Measurements from ENCODE around the gene PPP1R9A.

The PPP1R9A gene

GRCh38 chr7:95097851-95098250 is 190.5 kb downstream of the PPP1R9A start:
- no peak for DNase-seq (ENCODE audit: low read depth)

- DNase-seq (ENCODE audit: low read depth) = no peak
These were observed 191.7 kb downstream of the PPP1R9A start for GRCh38 chr7:95099106-95099505.

GRCh38 chr7:95101422-95101821 is 194.0 kb downstream of the PPP1R9A start:
- no peak for DNase-seq (ENCODE audit: low read depth)

- peak; percentile 51 for DNase-seq (ENCODE audit: low read depth)
These were observed 195.3 kb downstream of the PPP1R9A start for GRCh38 chr7:95102662-95103061.

DNA sequence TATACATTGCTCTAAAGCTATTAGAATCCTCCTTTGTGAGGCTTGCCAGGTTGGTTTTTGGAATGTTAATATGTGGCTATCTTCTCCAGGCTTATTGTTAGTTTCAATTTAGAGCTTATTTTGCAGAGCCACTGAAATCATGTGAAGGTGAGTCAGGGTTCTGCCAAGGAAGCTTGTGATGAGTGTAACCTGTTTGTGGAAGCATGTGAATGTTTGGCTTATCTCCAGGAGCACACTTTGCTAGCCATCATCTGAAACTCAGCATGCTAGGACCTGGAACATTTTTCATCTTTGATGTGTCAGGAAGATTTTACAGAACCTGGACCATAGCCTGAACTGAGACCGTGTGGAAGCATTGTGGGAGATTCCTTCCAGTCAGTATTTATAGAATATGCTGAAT is 197.3 kb downstream of the PPP1R9A start:
- DNase-seq (ENCODE audit: low read depth) = peak; percentile 64

- no peak for DNase-seq (ENCODE audit: low read depth)
These were observed 198.2 kb downstream of the PPP1R9A start for GRCh38 chr7:95105627-95106026.

DNA sequence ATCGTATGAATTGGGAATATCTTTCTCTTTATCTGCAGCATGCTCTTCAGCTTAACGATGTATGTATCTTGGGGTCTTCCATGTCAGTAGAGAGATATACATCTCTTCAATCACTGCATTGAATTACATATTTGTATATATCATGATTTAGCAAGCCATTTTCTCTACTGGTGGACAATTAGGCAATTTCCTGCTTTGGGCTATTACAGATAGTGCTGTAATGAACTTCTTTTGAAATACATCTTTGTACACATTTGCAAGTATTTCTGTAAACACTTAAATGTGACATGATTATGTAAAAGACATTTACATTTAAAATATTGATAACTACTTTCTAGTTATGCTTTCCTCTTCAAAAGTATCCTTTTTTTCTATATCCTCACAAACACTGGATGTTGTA is 199.0 kb downstream of the PPP1R9A start:
- peak; percentile 13 for DNase-seq (ENCODE audit: low read depth)

DNA sequence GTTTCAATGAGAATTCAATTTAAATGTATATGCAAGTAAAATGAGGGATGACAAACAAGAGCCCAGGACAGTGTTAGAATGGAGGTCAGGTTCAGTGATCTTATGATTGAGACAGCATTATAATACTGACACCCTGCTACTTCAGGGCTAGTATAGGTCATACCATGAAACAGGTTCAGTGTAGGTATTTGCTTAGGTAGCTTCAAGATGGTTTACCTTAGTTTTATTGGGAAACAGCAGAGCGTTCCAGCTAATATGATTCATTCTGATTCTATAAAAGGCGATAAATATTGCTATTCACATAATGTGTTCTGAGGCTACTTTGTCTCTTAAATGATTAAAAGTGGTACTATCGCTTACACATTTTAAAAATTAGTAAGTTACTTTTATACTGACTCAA is 203.3 kb downstream of the PPP1R9A start:
- DNase-seq (ENCODE audit: low read depth) = no peak

DNA sequence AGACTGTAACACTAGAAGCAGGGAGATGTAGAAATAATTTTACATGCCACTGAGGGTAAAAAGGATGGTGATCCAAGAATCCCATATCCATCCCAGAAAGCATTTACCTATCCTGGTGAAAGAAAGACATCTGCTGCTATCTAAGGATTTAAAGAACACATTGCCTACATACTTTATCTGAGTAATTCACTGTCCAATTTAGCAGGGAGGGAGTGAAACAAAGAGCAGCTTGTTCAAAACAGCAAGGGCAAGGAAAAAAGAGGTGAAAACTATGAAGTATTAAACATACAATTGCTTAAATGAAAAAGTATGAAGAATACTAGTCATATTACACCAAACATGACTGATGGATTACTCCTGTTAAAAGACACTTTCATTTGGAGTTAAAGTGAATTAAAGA is 206.2 kb downstream of the PPP1R9A start:
- DNase-seq (ENCODE audit: low read depth) = no peak

- no peak for DNase-seq (ENCODE audit: low read depth)
These were observed 218.8 kb downstream of the PPP1R9A start for GRCh38 chr7:95126053-95126709.

GRCh38 chr7:95132500-95132899 is 225.1 kb downstream of the PPP1R9A start:
- no peak for DNase-seq (ENCODE audit: low read depth)

- no peak for DNase-seq (ENCODE audit: low read depth)
These were observed 232.5 kb downstream of the PPP1R9A start for GRCh38 chr7:95139922-95140321.

DNA sequence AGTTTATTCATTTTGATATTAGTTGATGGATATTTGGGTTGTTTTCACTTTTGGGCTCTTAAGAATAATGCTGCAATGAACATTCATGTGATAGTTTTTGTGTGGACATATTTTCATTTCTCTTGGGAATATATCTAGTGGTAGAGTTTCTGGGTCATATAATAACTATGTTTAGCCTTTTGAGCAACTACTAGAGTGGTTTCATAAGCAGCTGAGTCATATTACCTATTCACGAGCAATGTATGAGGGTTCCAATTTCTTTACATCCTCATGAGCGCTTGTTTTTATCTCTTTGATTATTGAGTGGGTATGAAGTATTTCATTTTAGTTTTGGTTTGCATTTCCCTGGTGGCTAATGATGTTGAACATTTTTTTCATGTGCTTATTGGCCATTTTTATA is 234.4 kb downstream of the PPP1R9A start:
- peak; percentile 47 for DNase-seq (ENCODE audit: low read depth)

DNA sequence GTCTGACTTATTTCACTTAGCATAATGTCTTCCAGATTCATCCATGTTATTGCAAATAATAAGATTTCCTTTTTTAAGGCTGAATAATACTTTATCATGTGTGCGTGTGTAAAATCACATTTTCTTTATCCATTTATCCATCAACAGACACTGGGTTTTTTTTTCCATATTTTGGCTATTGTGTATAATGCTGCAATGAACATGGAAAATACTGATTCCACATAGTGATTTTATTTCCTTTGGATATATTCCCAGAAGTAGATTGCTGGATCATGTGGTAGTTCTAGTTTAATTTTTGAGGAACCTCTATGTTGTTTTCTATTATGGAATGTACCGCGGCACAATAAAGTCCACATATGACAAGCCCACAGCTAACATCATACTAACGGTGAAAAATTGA is 236.9 kb downstream of the PPP1R9A start:
- no peak for DNase-seq (ENCODE audit: low read depth)

DNA sequence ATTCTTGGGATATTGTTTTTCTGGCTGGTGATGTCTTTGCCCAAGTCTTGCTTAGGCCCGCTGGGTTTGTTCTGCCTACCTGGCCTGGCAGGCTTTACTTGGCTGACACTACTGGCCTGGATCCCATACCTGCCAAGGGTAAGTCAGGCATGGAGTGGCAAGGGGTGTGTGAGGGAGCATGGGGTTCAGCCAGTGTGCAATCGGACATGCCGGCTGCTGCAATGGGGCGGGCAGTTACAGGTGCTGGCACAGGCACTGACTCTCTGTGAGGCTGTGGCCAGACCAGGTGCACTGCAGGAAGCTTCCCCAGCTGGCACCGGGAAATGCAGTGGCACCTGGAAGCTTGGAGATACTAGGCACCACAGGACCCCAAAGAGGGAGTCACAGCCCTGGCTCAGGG is 248.6 kb downstream of the PPP1R9A start:
- DNase-seq (ENCODE audit: low read depth) = no peak

GRCh38 chr7:95157381-95157780 is 250.0 kb downstream of the PPP1R9A start:
- no peak for DNase-seq (ENCODE audit: low read depth)

DNA sequence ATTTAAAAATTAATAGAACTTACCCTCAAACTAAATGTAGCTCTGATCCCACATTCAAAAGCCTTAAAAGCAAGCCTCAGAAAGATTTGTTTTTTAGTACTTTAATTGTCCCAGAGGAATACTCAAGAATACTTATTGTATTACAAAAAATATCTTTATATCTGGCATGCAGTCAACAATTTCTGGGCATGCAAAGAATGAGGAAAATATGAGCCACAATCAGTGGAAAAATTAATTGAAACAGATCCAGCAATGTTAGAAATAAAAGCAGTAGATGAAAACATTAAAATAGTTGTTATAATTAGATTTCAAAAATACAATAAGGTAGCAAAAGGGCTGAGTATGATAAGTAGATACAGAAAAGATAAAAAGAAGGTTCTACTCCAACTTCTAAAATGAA is 262.3 kb downstream of the PPP1R9A start:
- DNase-seq (ENCODE audit: low read depth) = no peak

DNA sequence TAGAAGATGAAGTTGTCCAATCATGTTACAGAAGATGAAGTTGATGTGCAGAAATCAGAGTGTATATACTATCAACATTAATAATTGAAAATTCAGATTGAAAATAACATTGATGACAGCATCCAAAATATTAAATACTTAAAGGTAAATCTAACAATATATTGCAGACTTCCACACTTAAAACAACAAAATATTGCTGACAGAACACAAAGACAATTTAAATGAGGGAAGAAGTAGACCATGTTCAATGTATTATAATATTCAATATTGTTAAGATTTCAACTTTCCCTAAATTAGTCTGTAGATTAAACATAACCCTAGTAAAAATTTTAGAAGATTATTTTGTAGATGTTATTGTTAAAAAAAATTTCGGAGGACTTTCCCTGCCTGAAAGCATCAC is 265.0 kb downstream of the PPP1R9A start:
- no peak for DNase-seq (ENCODE audit: low read depth)

DNA sequence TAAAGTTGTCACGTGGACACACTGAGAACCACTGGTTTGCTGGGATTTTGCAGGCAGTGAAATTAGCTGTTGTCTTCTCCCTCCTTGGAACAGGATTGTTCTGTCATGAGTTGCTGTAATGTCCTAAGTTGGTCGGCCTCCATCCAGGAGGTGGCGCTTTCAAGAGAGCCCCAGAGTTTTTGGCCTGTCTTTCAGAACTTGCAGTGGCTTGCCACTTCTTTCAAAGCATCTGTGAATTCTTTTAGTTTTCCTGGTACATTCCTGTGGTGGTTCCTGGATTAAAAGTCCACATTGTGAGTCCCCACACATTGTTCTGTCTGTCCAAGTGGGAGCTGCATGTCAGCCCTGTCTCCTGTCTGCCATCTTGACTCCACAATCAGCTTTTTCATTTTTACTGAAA is 283.1 kb downstream of the PPP1R9A start:
- peak; percentile 44 for DNase-seq (ENCODE audit: low read depth)

- DNase-seq (ENCODE audit: low read depth) = no peak
These were observed 284.4 kb downstream of the PPP1R9A start for GRCh38 chr7:95191795-95192194.

DNA sequence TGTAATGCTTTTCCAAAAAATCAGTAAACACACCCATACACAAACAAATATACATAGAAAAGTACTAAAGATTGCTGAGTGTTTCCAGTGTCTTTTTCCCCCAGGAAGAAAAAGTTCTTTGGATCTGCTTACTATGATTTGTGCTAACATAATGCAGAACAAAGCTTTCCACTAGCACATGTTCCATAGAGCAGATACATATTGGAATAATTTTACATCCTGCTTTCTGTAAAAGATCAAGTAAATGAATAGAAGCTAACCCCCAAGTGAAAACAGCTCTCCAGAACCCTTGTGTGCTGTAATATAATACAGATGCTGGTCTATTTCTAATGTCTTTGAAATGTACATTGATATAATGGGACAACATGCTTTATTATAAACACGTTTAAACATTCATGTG is 291.5 kb downstream of the PPP1R9A start:
- DNase-seq (ENCODE audit: low read depth) = no peak

GRCh38 chr7:95199779-95200558 is 292.6 kb downstream of the PPP1R9A start:
- peak; percentile 51 for DNase-seq (ENCODE audit: low read depth)

- no peak for DNase-seq (ENCODE audit: low read depth)
These were observed 293.3 kb downstream of the PPP1R9A start for GRCh38 chr7:95200741-95201140.

DNA sequence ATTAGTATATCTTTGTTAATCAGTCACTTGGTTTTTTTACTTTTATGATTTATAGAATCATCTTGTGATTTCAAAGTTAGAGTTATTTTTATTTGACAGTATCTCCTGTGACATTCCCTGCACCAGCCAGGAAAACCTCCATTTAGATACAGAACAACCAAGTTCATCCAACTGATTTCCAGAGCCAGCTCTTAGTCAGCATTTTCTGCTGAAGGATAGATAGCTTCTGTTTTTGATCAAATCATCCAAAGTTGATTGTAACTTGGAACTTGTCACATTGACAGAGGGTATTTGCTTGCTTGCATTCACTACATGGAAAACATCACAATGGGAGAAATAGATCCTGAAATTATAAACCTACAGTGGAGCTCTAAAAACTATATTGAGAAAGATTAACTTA is 294.3 kb downstream of the PPP1R9A start:
- no peak for DNase-seq (ENCODE audit: low read depth)

Measured in amniotic epithelial cell (primary cell).